Spinal cord (tissue), 10 donors: Measurements from ENCODE around the gene TBC1D14. TPM values are rescaled to one million over a fixed set of nuclear protein-coding genes. Genes with fewer than 3 reads are reported as not detected.
"Not testable (repeated sequence)": the region's sequence is repeated elsewhere in the genome, so short reads cannot be mapped to it uniquely, and the experiment has no call there.

ENCODE experiments used
- DNase-seq, 6 donors: peaks; one replicate each; pipeline versions ENCODE4 v3.0.0 to v3.0.0-alpha.2; 2013 to 2015; ENCODE audit warnings: low spot score in 6 of 6, low read depth in 4 of 6
- H3K27ac ChIP-seq: one replicate; pipeline ENCODE4 v1.5.1; 2013; ENCODE audit warnings: low read depth, low read length, control low read depth
- H3K27me3 ChIP-seq: one replicate; pipeline ENCODE4 v1.6.1; 2013; ENCODE audit warnings: low read length; ENCODE audit not compliant: control insufficient read depth, insufficient read depth
- H3K36me3 ChIP-seq: one replicate; pipeline ENCODE4 v1.6.1; 2013; ENCODE audit warnings: low read length; ENCODE audit not compliant: control insufficient read depth, insufficient read depth
- H3K4me1 ChIP-seq: one replicate; pipeline ENCODE4 v1.6.1; 2013; ENCODE audit warnings: low read length; ENCODE audit not compliant: control insufficient read depth, insufficient read depth
- H3K4me3 ChIP-seq: one replicate; pipeline ENCODE4 v1.5.1; 2013; ENCODE audit warnings: low read depth, low read length, control low read depth
- H3K9me3 ChIP-seq: one replicate; pipeline ENCODE4 v1.6.1; 2013; ENCODE audit warnings: low read length; ENCODE audit not compliant: control insufficient read depth, insufficient read depth
- WGBS: methylation state at CpG from one replicate; pipeline ENCODE4 v1.1.5; 2013; ENCODE audit warnings: missing lambda C conversion rate; ENCODE audit not compliant: insufficient coverage; 5-methylcytosine and 5-hydroxymethylcytosine counted together
- polyA plus RNA-seq, 2 donors: library from polyadenylated mRNA; unstranded; fragments of 120-200 nt; gene quantifications; one replicate each; pipeline ENCODE4 v1.2.1, GENCODE V29; 2013; ENCODE audit not compliant: insufficient read length in 2 of 2
- total RNA-seq, 2 donors: library from RNA; depleted of rRNA in 1 of 2; stranded (reverse); fragments of 120-200 nt in 1 of 2; fragments of >200 nt in 1 of 2; gene quantifications; one replicate each; pipeline versions ENCODE4 v1.2.3 to v1.2.4, GENCODE V29; 2013 to 2014
- donor health status: healthy.

Gene TBC1D14
- total and polyA plus RNA-seq, 4 donors, result 73.7 to 104 (median 102) TPM

DNA sequence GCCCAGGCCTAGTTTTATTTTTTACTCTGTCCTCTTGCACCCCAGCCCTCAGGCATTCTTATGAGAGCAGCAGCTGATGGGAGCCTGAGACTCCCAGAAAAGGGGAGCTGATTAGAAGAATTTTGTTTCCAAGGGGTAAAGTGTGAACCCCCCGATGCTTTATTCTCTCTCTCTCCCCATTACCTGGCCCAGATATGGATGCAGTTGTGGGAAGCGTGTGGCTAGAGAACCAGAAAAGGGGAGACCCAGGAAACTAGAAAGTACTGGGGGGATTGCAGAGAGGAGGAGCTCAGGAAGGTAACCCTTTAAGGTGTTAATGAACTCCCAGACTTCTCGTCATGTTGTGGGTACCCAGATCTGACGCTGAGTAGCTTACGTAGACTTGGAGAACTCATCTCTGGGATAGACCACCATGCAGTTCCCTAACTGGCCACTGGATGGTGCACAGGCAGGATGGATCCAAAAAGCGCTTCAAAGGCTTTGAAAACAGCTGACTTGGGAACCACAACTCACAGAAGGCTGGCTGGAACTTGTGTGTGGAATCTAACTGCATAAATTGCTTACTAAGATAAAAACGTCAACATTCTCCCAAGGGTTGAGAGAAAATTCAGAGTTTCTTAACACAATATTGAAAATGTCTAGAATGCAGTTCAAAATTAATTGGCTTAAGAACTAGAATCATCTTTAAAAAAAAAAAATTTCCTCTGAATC lies 64.7 kb downstream of the TBC1D14 start:
- no peak overlapping the region for H3K4me3 ChIP-seq
- 9% methylated on average over 4 of the region's 7 CpGs for WGBS
- DNase-seq, result peak in 5 of 6 donors; percentile 72 to 96 (median 87)
- no peaks in the 10 kb centered on the region for H3K9me3 ChIP-seq
- H3K4me1 ChIP-seq, result peaks cover 11% of the 10 kb centered on the region
- no peaks in the 10 kb centered on the region for H3K27me3 ChIP-seq
- H3K27ac ChIP-seq, result no peak overlapping the region
- H3K36me3 ChIP-seq, result peaks cover 3% of the 10 kb centered on the region

- H3K27me3 ChIP-seq, H3K36me3 ChIP-seq, DNase-seq, H3K4me3 ChIP-seq, H3K9me3 ChIP-seq, H3K27ac ChIP-seq, H3K4me1 ChIP-seq: not testable (repeated sequence)
- WGBS, result no CpG with 5 or more reads among the region's 33 CpGs
Observed at GRCh38 chr4:6977846-6978245, 68.2 kb downstream of the TBC1D14 start.

DNA sequence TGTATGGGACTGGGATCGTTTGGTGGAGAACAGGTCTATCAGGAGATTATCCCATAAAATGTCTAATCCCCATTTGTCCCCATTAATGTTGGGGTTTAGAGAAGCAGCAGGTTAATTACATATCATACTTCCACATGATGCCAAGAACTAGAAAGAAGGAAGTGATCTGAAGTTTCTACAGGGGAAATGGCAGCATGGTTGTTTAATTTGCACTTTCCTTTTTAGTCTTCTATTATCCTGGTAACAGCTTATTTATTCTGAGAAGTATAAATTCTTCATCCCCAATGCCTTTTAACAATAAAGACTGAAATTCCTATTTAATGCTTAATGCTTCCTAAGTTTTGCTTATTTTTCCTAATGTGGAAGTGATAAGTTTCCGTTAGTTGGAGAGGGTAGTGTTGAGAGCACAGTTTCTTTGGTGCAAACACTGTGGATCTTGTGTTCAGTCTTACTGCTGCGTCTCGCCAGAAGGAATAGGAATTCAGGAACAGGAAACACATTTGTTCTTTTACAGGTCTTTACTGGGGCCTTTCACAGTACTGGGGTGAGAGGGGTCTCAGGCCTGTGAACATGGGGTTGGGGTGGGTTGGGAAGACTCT lies 74.0 kb downstream of the TBC1D14 start:
- peaks cover 31% of the 10 kb centered on the region for H3K4me1 ChIP-seq
- no peaks in the 10 kb centered on the region for H3K36me3 ChIP-seq
- H3K4me3 ChIP-seq, result no peak overlapping the region
- H3K27ac ChIP-seq, result no peak overlapping the region
- no peak for DNase-seq
- no peaks in the 10 kb centered on the region for H3K27me3 ChIP-seq
- H3K9me3 ChIP-seq, result no peaks in the 10 kb centered on the region
- WGBS, result 88% methylated on average over 3 of the region's 4 CpGs

- Histone ChIP-seq H3K27ac (peak overlapping the region; percentile 7), H3K4me1 (peaks cover 41% of the 10 kb centered on the region), H3K4me3 (no peak overlapping the region), H3K9me3 (no peaks in the 10 kb centered on the region), H3K27me3 (no peaks in the 10 kb centered on the region), H3K36me3 (peaks cover 6% of the 10 kb centered on the region)
- DNase-seq, result peak in 1 of 6 donors; percentile 45
- 36% methylated on average over 10 of the region's 13 CpGs for WGBS
Observed at GRCh38 chr4:6984612-6985425, 75.2 kb downstream of the TBC1D14 start.

GRCh38 chr4:6986072-6986780 lies 76.6 kb downstream of the TBC1D14 start:
- H3K27me3 ChIP-seq, result no peaks in the 10 kb centered on the region
- DNase-seq, result peak in 2 of 6 donors; percentile 49 to 63
- peaks cover 52% of the 10 kb centered on the region for H3K4me1 ChIP-seq
- 1% methylated on average over 26 of the region's 28 CpGs for WGBS
- H3K4me3 ChIP-seq, result peak overlapping the region; percentile 80
- H3K27ac ChIP-seq, result peak overlapping the region; percentile 93
- no peaks in the 10 kb centered on the region for H3K9me3 ChIP-seq
- peaks cover 7% of the 10 kb centered on the region for H3K36me3 ChIP-seq

DNA sequence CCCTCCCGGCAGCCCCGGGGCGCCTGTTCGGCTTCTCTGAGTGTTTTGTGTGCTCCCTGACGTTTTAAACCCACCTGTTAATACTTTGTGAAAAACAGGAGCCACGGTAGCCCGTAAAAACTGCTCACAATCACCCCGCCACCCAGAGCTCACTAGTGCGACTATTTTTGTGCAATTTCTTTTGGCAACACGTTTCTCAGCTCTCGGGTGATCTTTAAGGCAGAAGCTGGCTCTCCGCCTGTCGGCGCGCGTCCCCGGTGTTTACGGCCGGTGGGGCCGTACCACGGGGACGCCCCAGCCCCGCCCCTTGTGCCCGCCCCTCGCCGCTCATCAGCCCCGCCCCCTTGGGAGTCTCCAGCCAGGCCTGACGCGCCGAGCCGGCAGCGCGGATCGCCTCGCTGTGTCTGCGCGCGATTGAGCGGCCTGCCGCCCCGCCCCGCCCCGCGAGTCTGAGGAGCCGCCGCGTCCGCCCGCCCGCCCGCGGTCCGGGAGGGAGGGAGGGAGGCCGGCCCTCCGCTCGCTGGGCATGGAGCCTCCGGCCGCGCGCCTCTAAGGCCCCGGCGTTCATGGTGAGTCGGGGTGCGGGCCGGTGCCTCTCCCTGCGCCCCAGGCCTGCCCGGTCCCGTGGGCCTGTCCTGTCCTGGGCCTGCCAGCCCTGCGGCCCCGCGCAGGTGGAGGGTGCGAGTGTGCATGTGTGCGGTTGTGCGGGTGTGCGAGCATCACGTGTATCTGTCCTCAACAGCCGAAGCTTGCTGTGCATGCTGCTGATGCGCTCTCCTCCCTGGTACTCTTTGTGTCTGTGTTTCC lies 77.4 kb downstream of the TBC1D14 start:
- peak overlapping the region; percentile 93 for H3K27ac ChIP-seq
- no peaks in the 10 kb centered on the region for H3K9me3 ChIP-seq
- DNase-seq, result peak; percentile 81 to 98 (median 89)
- H3K27me3 ChIP-seq, result no peaks in the 10 kb centered on the region
- peak overlapping the region; percentile 80 for H3K4me3 ChIP-seq
- under 1% methylated on average over 77 of the region's 78 CpGs for WGBS
- peaks cover 9% of the 10 kb centered on the region for H3K36me3 ChIP-seq
- H3K4me1 ChIP-seq, result peaks cover 59% of the 10 kb centered on the region

DNA sequence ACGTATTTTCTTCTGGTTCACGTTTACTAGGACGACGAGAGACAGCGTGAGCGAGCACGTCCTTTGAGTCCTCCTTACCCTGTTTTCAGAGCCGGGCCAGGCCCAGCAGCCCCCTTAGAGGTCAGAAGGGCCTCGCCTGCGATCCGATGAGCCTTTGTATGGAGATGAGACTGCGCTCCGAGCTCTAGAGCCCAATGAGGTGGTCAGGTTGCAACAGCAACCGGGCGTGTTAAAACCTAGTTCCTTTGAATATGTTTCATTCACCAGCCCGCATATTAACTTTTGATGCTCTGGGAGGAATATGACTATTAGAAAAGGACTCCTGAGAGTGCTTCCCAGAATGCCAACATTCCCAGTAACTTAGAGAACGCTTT lies 77.9 kb downstream of the TBC1D14 start:
- WGBS, result 0% methylated on average over 12 of the region's 17 CpGs

GRCh38 chr4:6988016-6988715 lies 78.5 kb downstream of the TBC1D14 start:
- Histone ChIP-seq H3K27ac (peak overlapping the region; percentile 82), H3K4me1 (peaks cover 66% of the 10 kb centered on the region), H3K27me3 (no peaks in the 10 kb centered on the region), H3K9me3 (no peaks in the 10 kb centered on the region), H3K4me3 (peak overlapping the region; percentile 73), H3K36me3 (peaks cover 9% of the 10 kb centered on the region)
- WGBS, result 69% methylated on average over 8 of the region's 13 CpGs
- no peak for DNase-seq

More for the DNA sequence above, 77.9 kb downstream of the TBC1D14 start:
- H3K4me1 ChIP-seq, result peaks cover 65% of the 10 kb centered on the region
- peaks cover 9% of the 10 kb centered on the region for H3K36me3 ChIP-seq
- no peaks in the 10 kb centered on the region for H3K9me3 ChIP-seq
- peak overlapping the region; percentile 82 for H3K27ac ChIP-seq
- DNase-seq, result no peak
- peak overlapping the region; percentile 73 for H3K4me3 ChIP-seq
- H3K27me3 ChIP-seq, result no peaks in the 10 kb centered on the region
